Measurements from ENCODE around the gene NCOR1.

Gene NCOR1

DNA sequence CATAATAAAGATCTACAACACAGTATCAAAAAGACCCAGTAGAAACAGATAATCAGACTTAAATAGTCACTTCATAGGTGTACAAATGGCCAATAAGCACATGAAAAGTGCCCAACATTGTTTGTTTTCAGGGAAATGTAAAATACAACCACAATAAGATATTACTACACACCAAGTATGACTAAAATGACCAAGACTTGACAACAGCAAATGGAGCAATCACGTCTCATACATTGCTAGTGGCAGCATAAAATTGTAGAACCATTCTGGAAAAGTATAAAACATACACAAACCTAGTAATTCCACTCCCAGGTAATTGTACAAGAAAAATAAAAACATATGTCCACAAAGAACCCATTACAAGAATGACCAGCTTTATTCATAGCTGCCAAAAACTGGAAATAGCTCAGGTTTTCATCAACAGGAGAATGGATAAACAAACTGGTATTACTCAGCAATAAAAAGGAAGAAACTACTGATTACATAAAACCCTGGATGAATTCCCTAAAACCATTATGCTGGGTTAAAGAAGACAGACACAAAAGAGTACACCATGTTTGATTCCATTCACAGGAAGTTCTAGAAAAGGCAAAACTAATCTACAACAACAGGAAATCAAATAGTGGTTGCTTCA is 130.2 kb downstream of the NCOR1 start:
- Histone ChIP-seq H3F3A (ENCODE audit: control insufficient read depth, insufficient read depth) (no peaks in the 10 kb centered on the region; the same call in 1 of the 2 replicates), H3K4me3 (ENCODE audit: low read length) (no peak overlapping the region), H3K36me3 (ENCODE audit: control insufficient read depth, low read length) (peaks cover 32% of the 10 kb centered on the region), H3K4me1 (ENCODE audit: control insufficient read depth, low read length) (no peaks in the 10 kb centered on the region), H3K79me2 (ENCODE audit: control insufficient read depth, low read length) (no peaks in the 10 kb centered on the region), H3K9me2 (replicated peaks; ENCODE audit: control insufficient read depth, low read length) (no peaks in the 10 kb centered on the region), H3K4me2 (ENCODE audit: low read length) (no peak overlapping the region), H3K27ac (ENCODE audit: low read depth, low read length) (no peak overlapping the region), H3K9me3 (ENCODE audit: control insufficient read depth, insufficient read depth, low read length) (no peaks in the 10 kb centered on the region), H3K27me3 (ENCODE audit: control insufficient read depth, low read length) (no peaks in the 10 kb centered on the region), H4K20me1 (ENCODE audit: control insufficient read depth, insufficient read depth, low read depth, low read length) (no peaks in the 10 kb centered on the region)
- TF ChIP-seq EZH2phosphoT487 (IDR thresholded peaks at IDR 0.05; ENCODE audit: borderline replicate concordance, low read length) = no peak
- TF ChIP-seq, protein P1, sequence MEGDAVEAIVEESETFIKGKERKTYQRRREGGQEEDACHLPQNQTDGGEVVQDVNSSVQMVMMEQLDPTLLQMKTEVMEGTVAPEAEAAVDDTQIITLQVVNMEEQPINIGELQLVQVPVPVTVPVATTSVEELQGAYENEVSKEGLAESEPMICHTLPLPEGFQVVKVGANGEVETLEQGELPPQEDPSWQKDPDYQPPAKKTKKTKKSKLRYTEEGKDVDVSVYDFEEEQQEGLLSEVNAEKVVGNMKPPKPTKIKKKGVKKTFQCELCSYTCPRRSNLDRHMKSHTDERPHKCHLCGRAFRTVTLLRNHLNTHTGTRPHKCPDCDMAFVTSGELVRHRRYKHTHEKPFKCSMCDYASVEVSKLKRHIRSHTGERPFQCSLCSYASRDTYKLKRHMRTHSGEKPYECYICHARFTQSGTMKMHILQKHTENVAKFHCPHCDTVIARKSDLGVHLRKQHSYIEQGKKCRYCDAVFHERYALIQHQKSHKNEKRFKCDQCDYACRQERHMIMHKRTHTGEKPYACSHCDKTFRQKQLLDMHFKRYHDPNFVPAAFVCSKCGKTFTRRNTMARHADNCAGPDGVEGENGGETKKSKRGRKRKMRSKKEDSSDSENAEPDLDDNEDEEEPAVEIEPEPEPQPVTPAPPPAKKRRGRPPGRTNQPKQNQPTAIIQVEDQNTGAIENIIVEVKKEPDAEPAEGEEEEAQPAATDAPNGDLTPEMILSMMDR (IDR thresholded peaks at IDR 0.05; ENCODE audit: low read depth, low read length, poor library complexity, severe bottlenecking) = no peak

GRCh38 chr17:16083223-16083622 is 132.1 kb downstream of the NCOR1 start:
- Histone ChIP-seq H3K79me2 (ENCODE audit: control insufficient read depth, low read length) (no peaks in the 10 kb centered on the region), H3K27me3 (ENCODE audit: control insufficient read depth, low read length) (no peaks in the 10 kb centered on the region), H3K4me3 (ENCODE audit: low read length) (no peak overlapping the region), H4K20me1 (ENCODE audit: control insufficient read depth, insufficient read depth, low read depth, low read length) (no peaks in the 10 kb centered on the region), H3K36me3 (ENCODE audit: control insufficient read depth, low read length) (peaks cover 48% of the 10 kb centered on the region), H3K4me1 (ENCODE audit: control insufficient read depth, low read length) (no peaks in the 10 kb centered on the region), H3K27ac (ENCODE audit: low read depth, low read length) (no peak overlapping the region), H3F3A (ENCODE audit: control insufficient read depth, insufficient read depth) (no peaks in the 10 kb centered on the region; the same call in 1 of the 2 replicates), H3K9me2 (replicated peaks; ENCODE audit: control insufficient read depth, low read length) (no peaks in the 10 kb centered on the region), H3K4me2 (ENCODE audit: low read length) (no peak overlapping the region), H3K9me3 (ENCODE audit: control insufficient read depth, insufficient read depth, low read length) (no peaks in the 10 kb centered on the region)
- no peak for TF ChIP-seq EZH2phosphoT487 (IDR thresholded peaks at IDR 0.05; ENCODE audit: borderline replicate concordance, low read length)
- TF ChIP-seq, protein P1 (IDR thresholded peaks at IDR 0.05; ENCODE audit: low read depth, low read length, poor library complexity, severe bottlenecking) = no peak

GRCh38 chr17:16081507-16082087 is 133.7 kb downstream of the NCOR1 start:
- no peaks in the 10 kb centered on the region for H3K4me1 ChIP-seq (ENCODE audit: control insufficient read depth, low read length)
- H3K79me2 ChIP-seq (ENCODE audit: control insufficient read depth, low read length) = no peaks in the 10 kb centered on the region
- TF ChIP-seq, protein P1 (IDR thresholded peaks at IDR 0.05; ENCODE audit: low read depth, low read length, poor library complexity, severe bottlenecking) = no peak
- no peak for TF ChIP-seq EZH2phosphoT487 (IDR thresholded peaks at IDR 0.05; ENCODE audit: borderline replicate concordance, low read length)
- no peak overlapping the region for H3K4me3 ChIP-seq (ENCODE audit: low read length)
- no peak overlapping the region for H3K4me2 ChIP-seq (ENCODE audit: low read length)
- no peaks in the 10 kb centered on the region for H3K27me3 ChIP-seq (ENCODE audit: control insufficient read depth, low read length)
- no peak overlapping the region for H3K27ac ChIP-seq (ENCODE audit: low read depth, low read length)
- no peaks in the 10 kb centered on the region for H3K9me3 ChIP-seq (ENCODE audit: control insufficient read depth, insufficient read depth, low read length)
- no peaks in the 10 kb centered on the region for H3F3A ChIP-seq (ENCODE audit: control insufficient read depth, insufficient read depth)
- no peaks in the 10 kb centered on the region for H3K9me2 ChIP-seq (replicated peaks; ENCODE audit: control insufficient read depth, low read length)
- H4K20me1 ChIP-seq (ENCODE audit: control insufficient read depth, insufficient read depth, low read depth, low read length) = no peaks in the 10 kb centered on the region; the same call in 1 of the 2 replicates
- H3K36me3 ChIP-seq (ENCODE audit: control insufficient read depth, low read length) = peaks cover 45% of the 10 kb centered on the region
